GM23338 (cell line): ENCODE measurements around the gene GCSH.

Experiments
- CREB1 ChIP-seq: fragments of 250-450 bp; sonication (Bioruptor Pico); IDR thresholded peaks from 2 replicates; pipeline ENCODE4 v1.5.0; 2020; ENCODE audit warnings: low read depth, mild to moderate bottlenecking, moderate library complexity
- CTCF ChIP-seq, 2 experiments: fragments of 200-600 bp in 1 of 2; sonication (generic) in 1 of 2; conservative IDR thresholded peaks; 2 replicates each; pipeline versions ENCODE4 v1.5.1 to v1.6.1; 2016 to 2017; ENCODE audit warnings: antibody characterized with exemption in 2 of 2, low read depth in 2 of 2, mild to moderate bottlenecking in 2 of 2, moderate library complexity in 1 of 2
- EZH2 ChIP-seq: fragments of 200-600 bp; sonication (generic); IDR thresholded peaks from one replicate; pipeline ENCODE4 v1.8.0; 2017; ENCODE audit warnings: antibody characterized with exemption, mild to moderate bottlenecking, low read depth; ENCODE audit not compliant: unreplicated experiment
- EZH2phosphoT487 ChIP-seq: fragments of 200-600 bp; sonication (generic); IDR thresholded peaks from one replicate; pipeline ENCODE4 v1.8.1; 2018; ENCODE audit warnings: antibody characterized with exemption; ENCODE audit not compliant: unreplicated experiment
- JUNB ChIP-seq: IDR thresholded peaks from one replicate; pipeline ENCODE4 v1.6.1; 2016; ENCODE audit warnings: antibody characterized with exemption; ENCODE audit not compliant: unreplicated experiment
- POLR2AphosphoS5 ChIP-seq: IDR thresholded peaks from 2 replicates; pipeline ENCODE4 v1.6.1; 2016; ENCODE audit warnings: antibody characterized with exemption, low read depth
- REST ChIP-seq: IDR thresholded peaks from one replicate; pipeline ENCODE4 v1.6.1; 2018; ENCODE audit warnings: antibody characterized with exemption; ENCODE audit not compliant: unreplicated experiment
- ZNF331 ChIP-seq: fragments of 250-450 bp; sonication (Bioruptor Pico); IDR thresholded peaks from 2 replicates; pipeline ENCODE4 v1.5.0; 2020; ENCODE audit warnings: low read depth, mild to moderate bottlenecking, moderate library complexity

GRCh38 chr16:81095653-81095952, 592 bp downstream of the GCSH start:
- no peak for TF ChIP-seq EZH2phosphoT487
- no peak for TF ChIP-seq ZNF331
- no peak for TF ChIP-seq JUNB
- no peak for TF ChIP-seq CTCF (conservative IDR thresholded peaks at IDR 0.05; ENCODE audit: low read depth in 2 of 2)
- TF ChIP-seq REST = no peak
- no peak for TF ChIP-seq EZH2
- TF ChIP-seq CREB1 = no peak; the same call in 1 of the 2 replicates
- no peak for TF ChIP-seq POLR2AphosphoS5
